GM23248 (cell line): ENCODE data around the gene NEDD4L.

ENCODE experiments used
- EZH2 ChIP-seq: fragments of 200-600 bp; sonication (generic); IDR thresholded peaks from 2 replicates; pipeline ENCODE4 v1.6.1; 2018; ENCODE audit warnings: antibody characterized with exemption, mild to moderate bottlenecking; ENCODE audit not compliant: insufficient read depth, poor library complexity, severe bottlenecking
- EZH2phosphoT487 ChIP-seq: fragments of 200-600 bp; sonication (generic); IDR thresholded peaks from 2 replicates; pipeline ENCODE4 v1.6.1; 2018; ENCODE audit warnings: antibody characterized with exemption, moderate library complexity, mild to moderate bottlenecking, low read depth; ENCODE audit not compliant: insufficient read depth

- no peak for TF ChIP-seq EZH2
- TF ChIP-seq EZH2phosphoT487: no peak
These were observed 214.8 kb downstream of the NEDD4L start for GRCh38 chr18:58258692-58259342.
